Measurements from ENCODE around the gene SPATA20.

DNA sequence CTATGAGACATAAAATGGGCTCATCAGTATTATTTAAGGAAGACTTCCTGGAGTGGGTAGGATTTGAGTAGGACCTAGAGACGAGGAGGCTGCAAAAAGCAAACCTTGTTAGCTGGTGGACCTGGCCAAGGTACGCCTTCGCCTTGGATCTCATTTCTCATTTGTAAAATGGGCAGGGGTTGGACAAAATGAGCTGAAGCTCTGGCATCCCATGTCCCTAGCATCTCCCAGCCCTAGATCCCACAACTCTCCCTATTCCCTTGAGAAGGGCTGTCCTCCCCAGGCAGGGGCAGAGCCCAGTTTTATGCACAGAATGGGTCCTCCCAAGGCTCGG lies 306 bp upstream of the SPATA20 start:
- no peak for TF ChIP-seq HMGA1 (CRISPR knock-in tag; conservative IDR thresholded peaks at IDR 0.05)
- no peak for TF ChIP-seq TBX3 (IDR thresholded peaks at IDR 0.05; ENCODE audit: borderline replicate concordance)
- TF ChIP-seq ZZZ3 (CRISPR knock-in tag; IDR thresholded peaks at IDR 0.05; ENCODE audit: borderline replicate concordance): no peak
- TF ChIP-seq, protein P1, sequence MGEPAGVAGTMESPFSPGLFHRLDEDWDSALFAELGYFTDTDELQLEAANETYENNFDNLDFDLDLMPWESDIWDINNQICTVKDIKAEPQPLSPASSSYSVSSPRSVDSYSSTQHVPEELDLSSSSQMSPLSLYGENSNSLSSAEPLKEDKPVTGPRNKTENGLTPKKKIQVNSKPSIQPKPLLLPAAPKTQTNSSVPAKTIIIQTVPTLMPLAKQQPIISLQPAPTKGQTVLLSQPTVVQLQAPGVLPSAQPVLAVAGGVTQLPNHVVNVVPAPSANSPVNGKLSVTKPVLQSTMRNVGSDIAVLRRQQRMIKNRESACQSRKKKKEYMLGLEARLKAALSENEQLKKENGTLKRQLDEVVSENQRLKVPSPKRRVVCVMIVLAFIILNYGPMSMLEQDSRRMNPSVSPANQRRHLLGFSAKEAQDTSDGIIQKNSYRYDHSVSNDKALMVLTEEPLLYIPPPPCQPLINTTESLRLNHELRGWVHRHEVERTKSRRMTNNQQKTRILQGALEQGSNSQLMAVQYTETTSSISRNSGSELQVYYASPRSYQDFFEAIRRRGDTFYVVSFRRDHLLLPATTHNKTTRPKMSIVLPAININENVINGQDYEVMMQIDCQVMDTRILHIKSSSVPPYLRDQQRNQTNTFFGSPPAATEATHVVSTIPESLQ (CRISPR knock-in tag; conservative IDR thresholded peaks at IDR 0.05): no peak
- no peak for TF ChIP-seq KDM2A (CRISPR knock-in tag; IDR thresholded peaks at IDR 0.05; ENCODE audit: borderline replicate concordance, low read depth)
- no peak for TF ChIP-seq CCAR2 (optimal IDR thresholded peaks at IDR 0.05; ENCODE audit: low read depth, low read length)

All from HepG2 (cell line).